GM21390 (cell line): ENCODE measurements around the gene APP.

Source experiments
- ATAC-seq: cut with Tn5 transposase; IDR thresholded peaks from one replicate; pipeline ENCODE4 v1.9.1; 2021; ENCODE audit not compliant: unreplicated experiment

The APP gene

GRCh38 chr21:25985990-25986389 is 184.6 kb downstream of the APP start:
- no peak for ATAC-seq

GRCh38 chr21:25984538-25984937 is 186.0 kb downstream of the APP start:
- ATAC-seq = no peak

- ATAC-seq = no peak
These were observed 186.8 kb downstream of the APP start for GRCh38 chr21:25983745-25984144.

- ATAC-seq = no peak
These were observed 189.9 kb downstream of the APP start for GRCh38 chr21:25980710-25981109.

- ATAC-seq = no peak
These were observed 190.5 kb downstream of the APP start for GRCh38 chr21:25979845-25980616.

GRCh38 chr21:25977068-25977611 is 193.4 kb downstream of the APP start:
- ATAC-seq = no peak

GRCh38 chr21:25974964-25975363 is 195.6 kb downstream of the APP start:
- ATAC-seq = no peak

- no peak for ATAC-seq
These were observed 200.2 kb downstream of the APP start for GRCh38 chr21:25970254-25970930.

- peak; percentile 57 for ATAC-seq
These were observed 202.6 kb downstream of the APP start for GRCh38 chr21:25967901-25968438.

- ATAC-seq = peak; percentile 99
These were observed 203.2 kb downstream of the APP start for GRCh38 chr21:25967181-25967900.

- ATAC-seq = no peak
These were observed 204.4 kb downstream of the APP start for GRCh38 chr21:25965951-25966707.

- ATAC-seq = no peak
These were observed 205.6 kb downstream of the APP start for GRCh38 chr21:25964926-25965325.

GRCh38 chr21:25964015-25964414 is 206.6 kb downstream of the APP start:
- no peak for ATAC-seq

- ATAC-seq = no peak
These were observed 207.4 kb downstream of the APP start for GRCh38 chr21:25963181-25963580.

GRCh38 chr21:25961042-25961441 is 209.5 kb downstream of the APP start:
- ATAC-seq = no peak

GRCh38 chr21:25960402-25960801 is 210.2 kb downstream of the APP start:
- no peak for ATAC-seq

- ATAC-seq = no peak
These were observed 210.8 kb downstream of the APP start for GRCh38 chr21:25959799-25960198.

GRCh38 chr21:25956993-25957714 is 213.4 kb downstream of the APP start:
- no peak for ATAC-seq

- ATAC-seq = no peak
These were observed 214.9 kb downstream of the APP start for GRCh38 chr21:25955646-25956045.

GRCh38 chr21:25953659-25954058 is 216.9 kb downstream of the APP start:
- ATAC-seq = no peak
